Mammary epithelial cell (primary cell): ENCODE data around the gene DPP8.

Experiments
- CTCF ChIP-seq, 2 donors: IDR thresholded peaks in 1 of 2; conservative IDR thresholded peaks in 1 of 2; 2 replicates each; pipeline ENCODE4 v1.5.1; 2011 to 2012; ENCODE audit warnings: inconsistent platforms in 2 of 2, low read length in 2 of 2, mild to moderate bottlenecking in 2 of 2, control low read depth in 1 of 2, low read depth in 1 of 2; ENCODE audit not compliant: insufficient read depth in 1 of 2; ENCODE audit errors: extremely low read depth in 1 of 2
- EZH2 ChIP-seq: IDR thresholded peaks from 2 replicates; pipeline ENCODE4 v1.6.1; 2012; ENCODE audit warnings: low read length, inconsistent platforms, borderline replicate concordance

GRCh38 chr15:65535192-65535591 is 17.7 kb upstream of the DPP8 start:
- TF ChIP-seq CTCF (conservative IDR thresholded peaks at IDR 0.05 in 1 of 2, IDR thresholded peaks at IDR 0.05 in 1 of 2; ENCODE audit: extremely low read depth in 1 of 2, insufficient read depth in 1 of 2, low read depth in 1 of 2, low read length in 2 of 2) = no peak
- TF ChIP-seq EZH2 = no peak
